Calu3 (cell line): ENCODE measurements around the gene FAAH. TPM values are rescaled to one million over a fixed set of nuclear protein-coding genes. Genes with fewer than 3 reads are reported as not detected.

Experiments used
- BruUV-seq: library from RNA; stranded (reverse); fragments of 400-500 nt; replicated peaks from 2 replicates; lab custom pipeline; 2021; lab: Mats Ljungman, UMichigan
- CTCF ChIA-PET: fragments of 300-600 bp; sonication (Branson Sonifier 250); formaldehyde crosslinking; loops from one replicate; lab custom pipeline; 2022; ENCODE audit warnings: antibody characterized with exemption; lab: Charles Lee
- DNase-seq: peaks from one replicate; pipeline ENCODE4 v3.0.0; 2022
- H3K27ac Mint-ChIP-seq: one replicate; pipeline ENCODE4 v1.8.0; 2022; ENCODE audit warnings: mixed read lengths; ENCODE audit not compliant: unreplicated experiment
- H3K27me3 Mint-ChIP-seq: one replicate; pipeline ENCODE4 v1.8.0; 2022; ENCODE audit warnings: mixed read lengths; ENCODE audit not compliant: unreplicated experiment
- H3K36me3 Mint-ChIP-seq: one replicate; pipeline ENCODE4 v1.8.0; 2022; ENCODE audit warnings: mild to moderate bottlenecking, moderate library complexity, mixed read lengths; ENCODE audit not compliant: insufficient read depth, unreplicated experiment
- H3K4me1 Mint-ChIP-seq: one replicate; pipeline ENCODE4 v1.8.0; 2022; ENCODE audit warnings: mild to moderate bottlenecking, low read depth, mixed read lengths; ENCODE audit not compliant: unreplicated experiment
- H3K4me3 Mint-ChIP-seq: one replicate; pipeline ENCODE4 v1.8.0; 2022; ENCODE audit warnings: mild to moderate bottlenecking, low read depth, moderate library complexity, mixed read lengths; ENCODE audit not compliant: unreplicated experiment
- H3K9me3 Mint-ChIP-seq: one replicate; pipeline ENCODE4 v1.8.0; 2022; ENCODE audit warnings: low read depth, mixed read lengths; ENCODE audit not compliant: unreplicated experiment
- CTCF ChIP-seq: fragments of 200-600 bp; IDR thresholded peaks from one replicate; pipeline ENCODE4 v1.8.0; 2022; ENCODE audit warnings: antibody characterized with exemption; ENCODE audit not compliant: unreplicated experiment
- intact Hi-C: fragments of 100-400 bp; cut with micrococcal nuclease; formaldehyde crosslinking; loops from one replicate; pipeline ENCODE4 v1.10.0; 2022; ENCODE audit not compliant: unreplicated experiment
- total RNA-seq: library from RNA; stranded (reverse); gene quantifications from 2 replicates; pipeline ENCODE4 v1.2.3, GENCODE V29; 2022

Gene FAAH
- total RNA-seq, 1 experiment from 2014 or later, result 31.4 TPM

- peaks cover 33% of the 10 kb centered on the region for H3K4me1 Mint-ChIP-seq
- CTCF ChIA-PET, result no interaction called here
- H3K9me3 Mint-ChIP-seq, result peaks cover 8% of the 10 kb centered on the region
- H3K27me3 Mint-ChIP-seq, result no peaks in the 10 kb centered on the region
- peaks cover 18% of the 10 kb centered on the region for H3K36me3 Mint-ChIP-seq
- H3K27ac Mint-ChIP-seq, result no peak overlapping the region
- TF ChIP-seq CTCF, result no peak
- no peak overlapping the region for H3K4me3 Mint-ChIP-seq
- intact Hi-C loops, result no loop called here
- no peak for DNase-seq
- BruUV-seq, result no TSS peak
Observed at GRCh38 chr1:46396441-46397398, 2.6 kb downstream of the FAAH start.

GRCh38 chr1:46399307-46399706 lies 5.2 kb downstream of the FAAH start:
- peaks cover 12% of the 10 kb centered on the region for H3K36me3 Mint-ChIP-seq
- no peak for TF ChIP-seq CTCF
- H3K4me3 Mint-ChIP-seq, result no peak overlapping the region
- intact Hi-C loops, result no loop called here
- no TSS peak for BruUV-seq
- peaks cover 25% of the 10 kb centered on the region for H3K4me1 Mint-ChIP-seq
- H3K9me3 Mint-ChIP-seq, result no peaks in the 10 kb centered on the region
- CTCF ChIA-PET, result interaction anchor here (0.9 kb wide), 1 partner anchor 36 kb away, joined by 8 read pairs; no protein-coding TSS in a partner anchor
- H3K27ac Mint-ChIP-seq, result no peak overlapping the region
- no peak for DNase-seq
- H3K27me3 Mint-ChIP-seq, result no peaks in the 10 kb centered on the region

- Mint-ChIP-seq H3K9me3 (no peaks in the 10 kb centered on the region), H3K36me3 (peaks cover 7% of the 10 kb centered on the region), H3K27me3 (no peaks in the 10 kb centered on the region), H3K27ac (no peak overlapping the region), H3K4me3 (no peak overlapping the region), H3K4me1 (peaks cover 13% of the 10 kb centered on the region)
- TF ChIP-seq CTCF, result no peak
- no peak for DNase-seq
- CTCF ChIA-PET, result interaction anchor here (0.6 to 0.9 kb wide), 2 partner anchors 18 to 35 kb away, joined by 4 to 8 read pairs; no protein-coding TSS in a partner anchor
- intact Hi-C loops, result no loop called here
- no TSS peak for BruUV-seq
Observed at GRCh38 chr1:46400421-46400820, 6.3 kb downstream of the FAAH start.

- peaks cover 7% of the 10 kb centered on the region for H3K36me3 Mint-ChIP-seq
- BruUV-seq, result no TSS peak
- H3K27me3 Mint-ChIP-seq, result no peaks in the 10 kb centered on the region
- CTCF ChIA-PET, result interaction anchor here (1.2 kb wide), 1 partner anchor 68 kb away, joined by 5 read pairs; no protein-coding TSS in a partner anchor
- H3K27ac Mint-ChIP-seq, result no peak overlapping the region
- H3K9me3 Mint-ChIP-seq, result no peaks in the 10 kb centered on the region
- no peak overlapping the region for H3K4me3 Mint-ChIP-seq
- TF ChIP-seq CTCF, result no peak
- no peak for DNase-seq
- H3K4me1 Mint-ChIP-seq, result peaks cover 8% of the 10 kb centered on the region
- intact Hi-C loops, result no loop called here
Observed at GRCh38 chr1:46401154-46401913, 7.2 kb downstream of the FAAH start.
